ENCODE data around the gene RUVBL1.

GRCh38 chr3:128083980-128084674 is 39.5 kb downstream of the RUVBL1 start:
- TF ChIP-seq EP300 (IDR thresholded peaks at IDR 0.05) (no peak), CTCF (IDR thresholded peaks at IDR 0.05) (no peak), POLR2A (IDR thresholded peaks at IDR 0.05) (no peak)
